SK-N-MC (cell line): ENCODE measurements around the gene BLNK.

Experiments
- DNase-seq: peaks from one replicate; pipeline ENCODE4 v3.0.0-alpha.2; 2011; ENCODE audit warnings: low read depth, low spot score
- H3K27ac ChIP-seq: fragments of 200-600 bp; sonication (generic); 2 replicates; pipeline ENCODE4 v1.5.1; 2016; ENCODE audit warnings: mixed run types
- H3K36me3 ChIP-seq: fragments of 200-600 bp; sonication (generic); 2 replicates; pipeline ENCODE4 v1.6.1; 2017; ENCODE audit warnings: antibody characterized with exemption, low read length, mixed read lengths; ENCODE audit not compliant: insufficient read depth
- H3K4me3 ChIP-seq: fragments of 200-600 bp; sonication (generic); 2 replicates; pipeline ENCODE4 v1.5.1; 2016
- H3K9ac ChIP-seq: fragments of 200-600 bp; sonication (generic); 2 replicates; pipeline ENCODE4 v1.8.0; 2017; ENCODE audit warnings: mixed run types, mixed read lengths; ENCODE audit not compliant: insufficient read length
- H3K9me3 ChIP-seq: fragments of 200-600 bp; sonication (generic); 2 replicates; pipeline ENCODE4 v1.6.1; 2017; ENCODE audit warnings: low read depth, mild to moderate bottlenecking, antibody characterized with exemption, low read length, moderate library complexity, mixed read lengths
- EZH2 ChIP-seq: fragments of 200-600 bp; sonication (generic); IDR thresholded peaks from one replicate; pipeline ENCODE4 v1.6.1; 2017; ENCODE audit warnings: antibody characterized with exemption
- FOXP2 ChIP-seq: optimal IDR thresholded peaks from 2 replicates; pipeline ENCODE3; 2011; ENCODE audit warnings: mild to moderate bottlenecking, moderate library complexity; ENCODE audit not compliant: insufficient read depth; ENCODE audit errors: extremely low read length, control extremely low read depth
- POLR2AphosphoS5 ChIP-seq: IDR thresholded peaks from 2 replicates; pipeline ENCODE4 v1.6.1; 2012; ENCODE audit warnings: mild to moderate bottlenecking, low read depth, low read length, borderline replicate concordance

The BLNK gene

DNA sequence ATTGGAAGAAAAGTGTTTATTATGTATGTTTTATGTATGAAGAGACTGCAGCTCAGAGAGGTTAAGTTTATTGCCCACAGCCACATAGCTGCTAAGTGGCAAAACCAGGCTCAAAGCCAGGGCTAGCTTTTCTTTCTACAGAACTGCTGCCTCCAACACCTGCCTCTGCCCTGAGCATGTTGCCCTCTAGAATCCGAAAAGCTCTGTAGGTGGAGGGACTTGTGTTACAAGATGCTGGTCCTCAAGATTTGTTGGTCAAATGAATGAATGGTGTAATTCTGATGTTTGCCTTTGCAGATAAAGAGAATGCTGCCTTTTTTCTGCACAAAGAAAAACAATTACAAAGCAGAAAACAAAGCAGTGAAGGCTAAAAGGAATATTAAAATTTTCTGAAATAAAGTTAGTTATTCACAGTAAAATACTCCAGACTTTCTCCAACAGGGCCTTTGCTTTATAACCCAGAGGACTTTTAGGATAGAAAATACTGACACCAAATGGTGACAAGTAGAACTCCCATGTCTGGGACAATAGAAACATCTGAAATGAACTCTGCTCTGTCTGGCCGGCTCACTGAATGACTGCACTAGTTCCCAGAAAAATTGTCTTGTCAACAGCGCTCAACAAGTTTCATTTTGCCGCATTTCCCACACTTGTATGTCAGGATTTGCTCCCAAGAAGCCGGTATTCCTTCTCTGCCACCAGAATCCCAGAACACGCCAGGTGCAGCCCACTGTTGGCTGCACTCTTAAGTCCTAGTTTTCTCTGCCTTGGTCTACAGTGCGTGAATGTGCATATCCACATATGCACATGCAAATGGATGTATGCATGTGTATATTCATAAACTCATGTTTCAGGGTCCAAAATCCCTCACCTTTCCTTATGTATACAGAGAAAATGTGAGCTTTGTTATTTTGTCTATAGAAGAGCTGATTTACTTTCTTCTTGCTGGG is 21.9 kb upstream of the BLNK start:
- TF ChIP-seq FOXP2 (no peak), POLR2AphosphoS5 (no peak), EZH2 (no peak)
- no peak for DNase-seq
- Histone ChIP-seq H3K4me3 (no peak overlapping the region), H3K9me3 (no peaks in the 10 kb centered on the region), H3K36me3 (no peaks in the 10 kb centered on the region), H3K9ac (no peak overlapping the region), H3K27ac (no peak overlapping the region)

DNA sequence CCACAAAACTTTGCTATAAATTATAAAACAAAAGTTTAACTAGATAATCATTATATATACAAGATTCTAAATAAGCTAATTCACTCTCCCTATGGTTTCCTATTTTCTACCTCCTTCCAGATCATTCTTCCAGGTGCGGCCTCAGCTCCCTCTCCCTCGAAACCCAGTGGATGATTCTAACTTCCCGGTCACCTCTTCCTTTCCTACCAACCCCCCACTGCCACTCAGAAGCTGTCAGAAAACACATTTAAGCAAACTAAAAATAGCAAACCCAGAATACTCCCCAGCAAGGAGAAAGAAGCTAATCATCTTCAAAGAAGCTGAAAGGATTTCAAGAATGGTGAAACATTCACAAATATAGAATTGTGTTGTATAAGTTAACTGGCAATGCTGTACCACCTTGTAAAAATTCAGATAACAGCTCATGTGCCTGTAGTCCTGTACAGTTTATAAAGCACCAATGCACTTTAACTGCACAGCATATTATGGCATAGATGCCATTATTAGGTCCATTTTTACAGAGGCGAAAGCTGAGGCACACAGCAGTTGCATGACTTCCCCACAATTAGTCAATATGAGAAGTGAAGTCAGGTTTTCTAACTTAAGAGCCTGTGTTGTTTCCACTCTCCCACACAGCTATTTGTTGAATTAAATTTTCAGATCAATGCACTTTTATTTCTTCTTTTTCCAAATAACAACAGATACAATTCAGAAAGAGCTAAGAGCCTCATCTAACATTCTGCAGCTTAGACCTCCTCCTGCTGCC is 19.2 kb upstream of the BLNK start:
- DNase-seq: no peak
- Histone ChIP-seq H3K9ac (no peak overlapping the region), H3K27ac (no peak overlapping the region), H3K4me3 (no peak overlapping the region), H3K36me3 (no peaks in the 10 kb centered on the region), H3K9me3 (no peaks in the 10 kb centered on the region)
- TF ChIP-seq FOXP2 (no peak), EZH2 (no peak), POLR2AphosphoS5 (no peak)

DNA sequence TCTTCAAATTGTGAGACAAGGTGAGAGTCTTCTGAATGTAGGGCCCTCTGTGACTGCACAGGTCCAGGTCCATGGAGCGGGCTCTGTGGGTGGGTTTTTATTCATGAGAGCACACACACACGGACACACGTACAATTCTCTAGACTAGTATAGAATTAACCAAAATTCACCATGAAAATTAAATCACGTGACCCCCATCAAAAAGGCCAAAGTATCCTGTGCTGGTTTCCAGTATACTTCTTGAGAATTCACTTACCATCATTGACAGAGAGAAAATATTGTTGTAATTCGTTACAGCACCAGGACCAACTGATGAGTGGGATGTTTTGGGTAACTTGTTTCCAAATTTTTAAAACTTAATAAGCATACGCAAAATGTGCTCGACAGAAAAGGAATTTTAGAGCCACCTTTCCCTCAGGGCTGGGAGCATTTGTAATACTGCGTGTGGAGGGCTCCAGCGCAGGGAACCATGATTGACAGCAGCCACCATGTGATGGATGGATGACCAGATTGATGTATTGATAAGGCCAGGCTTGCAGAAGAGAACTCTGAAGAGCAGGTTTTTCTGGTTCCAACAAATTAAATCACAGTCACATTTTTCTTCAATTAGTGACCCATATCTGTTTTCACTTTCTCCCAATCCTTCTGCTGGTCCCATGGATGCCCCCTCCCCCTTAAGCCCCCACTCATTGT is 18.0 kb upstream of the BLNK start:
- no peak overlapping the region for H3K27ac ChIP-seq

DNA sequence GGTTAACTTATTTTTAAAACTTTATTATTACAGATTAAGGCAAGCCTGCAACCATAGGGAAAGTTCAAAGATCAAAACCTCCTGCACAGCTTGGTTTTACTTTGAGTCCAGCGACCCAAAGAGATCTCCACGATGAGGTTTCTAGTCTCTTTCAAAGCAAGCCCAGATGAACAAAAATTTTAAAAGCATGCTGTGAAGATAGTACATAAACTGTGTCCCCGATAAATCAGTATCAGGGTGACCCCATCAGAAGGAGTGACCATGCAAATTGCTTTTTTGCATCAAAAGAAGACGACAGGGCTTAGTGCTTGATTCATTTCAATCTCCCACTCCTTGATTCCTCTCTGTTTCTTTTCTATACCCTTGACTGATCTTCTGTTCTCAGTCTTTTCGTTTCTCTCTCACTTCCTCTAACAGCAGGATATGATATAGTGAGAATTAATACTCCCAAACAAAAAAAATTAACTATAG is 16.8 kb upstream of the BLNK start:
- H3K4me3 ChIP-seq: no peak overlapping the region
- DNase-seq: no peak
- H3K36me3 ChIP-seq: no peaks in the 10 kb centered on the region
- no peak overlapping the region for H3K9ac ChIP-seq
- TF ChIP-seq EZH2 (no peak), POLR2AphosphoS5 (no peak)
- no peak overlapping the region for H3K27ac ChIP-seq
- H3K9me3 ChIP-seq: no peaks in the 10 kb centered on the region

More for the DNA sequence above, 18.0 kb upstream of the BLNK start:
- no peak for TF ChIP-seq EZH2
- no peak for TF ChIP-seq POLR2AphosphoS5
- TF ChIP-seq FOXP2: no peak
- no peaks in the 10 kb centered on the region for H3K36me3 ChIP-seq
- no peak for DNase-seq
- no peak overlapping the region for H3K4me3 ChIP-seq
- H3K9me3 ChIP-seq: no peaks in the 10 kb centered on the region
- no peak overlapping the region for H3K9ac ChIP-seq

DNA sequence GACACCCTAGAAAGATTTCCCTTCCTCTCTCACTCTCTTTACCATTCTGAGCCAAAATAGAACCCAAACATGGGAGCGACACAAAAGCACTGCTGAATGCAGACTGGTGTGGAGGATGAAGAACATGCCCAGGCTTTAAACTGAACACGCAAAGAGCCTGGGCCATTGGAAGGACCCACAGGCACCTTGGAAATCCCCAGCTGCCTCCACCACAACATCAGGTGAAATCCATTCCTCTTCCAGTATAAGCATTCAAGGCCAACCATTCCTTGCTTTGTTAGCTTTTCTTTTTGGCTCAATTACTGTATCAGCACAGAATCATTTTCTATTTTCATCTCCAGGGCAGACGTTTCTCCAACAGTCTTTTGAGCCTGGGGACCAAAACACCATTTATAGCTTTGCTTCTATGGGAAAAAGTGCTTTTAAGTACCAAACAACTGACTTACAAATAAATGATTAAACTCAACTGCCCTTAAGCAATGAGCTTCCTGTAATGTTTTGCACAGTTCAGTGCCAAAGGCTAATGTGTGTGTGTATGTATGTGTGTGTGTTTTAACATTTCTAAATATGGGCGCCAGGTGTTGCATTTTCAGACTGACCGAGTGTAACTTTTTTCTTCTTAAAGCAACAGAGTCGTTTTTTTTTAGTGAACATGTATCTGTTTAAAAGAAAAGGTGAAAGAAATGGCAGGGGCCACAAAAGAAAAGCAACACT is 16.2 kb upstream of the BLNK start:
- Histone ChIP-seq H3K9me3 (no peaks in the 10 kb centered on the region), H3K9ac (no peak overlapping the region), H3K4me3 (no peak overlapping the region), H3K36me3 (no peaks in the 10 kb centered on the region), H3K27ac (no peak overlapping the region)
- DNase-seq: no peak
- TF ChIP-seq FOXP2: no peak
- no peak for TF ChIP-seq POLR2AphosphoS5
- TF ChIP-seq EZH2: no peak

DNA sequence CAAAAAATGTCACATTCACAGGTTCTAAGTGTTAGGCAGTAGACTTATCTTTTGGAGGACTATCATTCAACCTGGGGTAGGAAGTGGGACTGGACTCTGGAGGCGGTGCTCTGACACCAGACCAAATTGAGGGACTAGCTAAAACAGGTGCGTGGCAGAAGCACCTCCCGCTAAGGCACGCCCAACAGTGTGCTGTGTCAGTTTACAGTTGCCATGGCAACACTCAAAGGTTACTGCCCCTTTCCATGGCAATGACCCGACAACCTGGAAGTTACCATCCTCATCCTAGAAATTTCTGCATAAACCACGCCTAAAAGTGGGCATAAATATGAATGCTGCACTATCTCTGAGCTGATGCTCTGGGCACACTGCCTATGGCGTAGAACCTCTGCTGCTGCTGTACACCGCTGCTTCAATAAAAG is 14.0 kb upstream of the BLNK start:
- no peak overlapping the region for H3K27ac ChIP-seq

DNA sequence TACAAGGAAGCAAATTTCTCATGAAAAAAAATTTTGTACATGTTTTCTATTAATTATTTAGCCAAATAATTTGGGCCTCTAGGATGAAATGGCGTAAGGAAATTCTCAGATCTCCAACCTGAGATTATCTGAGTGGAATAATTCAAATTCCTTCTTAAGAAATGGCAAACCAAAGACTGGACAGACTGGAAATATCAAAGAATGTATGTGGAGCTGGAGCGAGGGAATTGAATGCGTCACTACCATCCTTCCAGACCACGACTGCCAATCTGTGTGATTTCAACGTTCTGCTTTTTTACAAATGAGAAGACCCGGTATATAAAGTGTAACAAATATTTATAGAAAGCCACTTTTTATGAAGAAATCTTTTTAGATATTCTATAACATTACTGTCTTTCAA is 12.4 kb upstream of the BLNK start:
- no peaks in the 10 kb centered on the region for H3K36me3 ChIP-seq
- no peak for DNase-seq
- H3K27ac ChIP-seq: no peak overlapping the region
- H3K9ac ChIP-seq: no peak overlapping the region
- H3K9me3 ChIP-seq: no peaks in the 10 kb centered on the region
- H3K4me3 ChIP-seq: no peak overlapping the region
- no peak for TF ChIP-seq POLR2AphosphoS5
- no peak for TF ChIP-seq FOXP2
- TF ChIP-seq EZH2: no peak

More for the DNA sequence above, 14.0 kb upstream of the BLNK start:
- Histone ChIP-seq H3K9ac (no peak overlapping the region), H3K36me3 (no peaks in the 10 kb centered on the region), H3K4me3 (no peak overlapping the region), H3K9me3 (no peaks in the 10 kb centered on the region)
- DNase-seq: no peak
- TF ChIP-seq EZH2 (no peak), POLR2AphosphoS5 (no peak)

DNA sequence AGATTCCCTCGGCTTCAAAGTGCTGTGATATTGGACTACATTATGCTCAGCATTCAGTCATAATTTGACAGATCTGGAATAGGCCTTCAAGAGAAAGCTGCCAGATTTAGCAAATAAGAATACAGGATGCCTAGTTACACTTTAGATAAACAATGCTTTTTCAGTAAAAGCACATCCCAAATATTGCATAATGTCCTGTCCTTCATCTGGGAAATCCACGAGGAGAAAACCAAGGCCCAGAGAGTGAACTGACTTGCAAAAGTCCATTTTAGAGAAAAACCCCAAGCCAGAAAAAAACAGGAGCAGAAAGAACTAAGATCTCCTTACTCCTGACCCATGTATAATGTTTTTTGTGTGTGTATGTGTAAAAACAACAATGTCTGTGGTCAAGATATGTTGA is 12.0 kb upstream of the BLNK start:
- Histone ChIP-seq H3K27ac (no peak overlapping the region), H3K4me3 (no peak overlapping the region), H3K9me3 (no peaks in the 10 kb centered on the region), H3K9ac (no peak overlapping the region), H3K36me3 (no peaks in the 10 kb centered on the region)
- DNase-seq: no peak
- TF ChIP-seq EZH2: no peak
- TF ChIP-seq FOXP2: no peak
- TF ChIP-seq POLR2AphosphoS5: no peak
